ENCODE results near the gene NR3C1.

The NR3C1 gene

DNA sequence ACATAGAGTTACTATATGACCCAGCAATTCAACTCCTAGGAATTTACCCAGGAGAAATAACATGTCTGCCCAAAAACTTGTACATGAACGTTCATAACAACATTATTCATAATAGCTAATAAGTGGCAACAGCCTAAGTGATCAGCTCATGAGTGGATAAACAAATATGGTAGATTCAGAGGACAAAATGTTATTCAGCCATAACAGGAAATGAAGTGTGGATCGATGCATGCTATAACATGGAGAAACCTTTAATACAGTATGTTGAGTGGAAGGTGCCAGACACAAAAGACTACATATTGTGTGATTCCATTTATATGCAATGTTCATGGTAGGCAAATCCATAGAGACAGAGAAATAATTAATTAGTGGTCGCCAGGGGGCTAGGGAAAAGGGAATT, 22.3 kb upstream of the NR3C1 start:
- no peak for DNase-seq

GRCh38 chr5:143418140-143418866, 14.8 kb upstream of the NR3C1 start:
- DNase-seq = no peak

DNA sequence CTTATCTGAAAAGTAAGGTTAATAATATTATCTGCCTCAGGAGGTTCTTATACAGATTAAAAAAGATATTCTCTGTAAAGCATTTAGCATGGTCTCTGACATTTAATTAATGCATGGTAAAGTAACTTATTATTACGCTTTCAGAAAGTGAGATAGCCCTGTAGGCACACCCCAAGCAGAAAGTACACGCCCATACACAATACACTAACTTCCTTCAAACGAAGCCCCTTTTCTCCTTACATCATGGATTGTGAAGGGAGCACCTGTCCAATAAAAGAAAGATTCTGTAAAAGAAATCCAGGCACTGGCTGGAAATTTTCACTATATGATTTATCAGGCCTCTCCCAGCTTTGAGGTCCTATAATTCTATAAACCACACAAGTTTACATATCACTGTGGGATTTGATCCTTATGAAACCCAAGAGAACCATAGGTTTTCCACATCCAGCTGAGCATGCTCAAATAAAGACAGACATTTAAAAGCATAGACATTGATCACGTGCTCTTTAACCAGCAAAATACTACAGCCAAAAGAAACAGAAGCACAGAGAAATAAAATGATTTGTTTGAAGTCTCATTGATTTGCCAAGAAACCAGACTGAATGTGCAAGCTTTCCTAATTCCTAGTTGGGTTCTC, 14.1 kb upstream of the NR3C1 start:
- DNase-seq = no peak

DNA sequence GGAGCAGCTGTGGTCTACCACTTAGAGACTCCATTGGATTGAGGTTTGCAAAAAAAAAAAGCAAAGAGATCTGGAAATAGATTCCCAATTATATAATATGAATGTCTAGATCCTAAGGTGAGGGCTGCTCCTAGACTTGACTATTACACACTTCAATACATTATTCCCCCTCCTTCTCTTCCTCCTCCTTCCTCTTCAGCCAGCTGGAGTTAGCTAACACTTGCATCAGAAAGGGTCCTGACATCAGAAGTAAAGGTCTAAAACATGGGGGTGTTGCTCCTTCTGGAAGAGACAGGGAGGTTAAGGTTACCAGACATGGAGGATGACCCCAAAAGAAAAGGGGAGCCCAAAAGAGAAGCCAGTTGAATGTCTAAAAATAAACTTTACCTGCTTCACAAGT, 12.9 kb upstream of the NR3C1 start:
- DNase-seq = no peak

GRCh38 chr5:143413958-143414669, 10.6 kb upstream of the NR3C1 start:
- no peak for DNase-seq

- DNase-seq = no peak
Measured at GRCh38 chr5:143412661-143413342, 9.3 kb upstream of the NR3C1 start.

DNA sequence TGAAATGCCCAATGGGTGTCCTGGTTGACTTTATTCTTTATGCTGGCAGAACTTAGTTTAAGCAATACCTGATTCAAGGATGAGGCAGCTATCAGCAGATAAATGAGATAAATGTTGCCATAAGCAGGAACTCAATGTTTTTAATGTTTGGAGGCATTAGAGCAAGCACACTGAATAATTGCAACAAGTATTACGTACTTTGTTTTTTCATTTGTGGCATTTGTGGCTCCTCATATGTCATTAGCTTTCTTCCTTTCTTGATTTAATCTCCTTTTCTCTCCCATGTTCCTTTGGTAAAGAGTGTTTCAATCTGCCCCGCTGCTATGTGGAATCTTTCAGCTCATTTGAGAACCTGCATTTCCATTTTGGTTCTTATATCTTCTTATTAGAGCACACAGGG, 6.4 kb upstream of the NR3C1 start:
- no peak for DNase-seq

- no peak for DNase-seq
Measured at GRCh38 chr5:143406408-143406807, 2.9 kb upstream of the NR3C1 start.

- no peak for DNase-seq
Measured at GRCh38 chr5:143405849-143406098, 2.3 kb upstream of the NR3C1 start.

GRCh38 chr5:143405063-143405848, 1.8 kb upstream of the NR3C1 start:
- peak; percentile 93 for DNase-seq

GRCh38 chr5:143404416-143405062, 1.1 kb upstream of the NR3C1 start:
- peak; percentile 94 for DNase-seq

GRCh38 chr5:143403334-143403592, 223 bp downstream of the NR3C1 start:
- DNase-seq = no peak

GRCh38 chr5:143402553-143403333, 743 bp downstream of the NR3C1 start:
- DNase-seq = peak; percentile 78

DNA sequence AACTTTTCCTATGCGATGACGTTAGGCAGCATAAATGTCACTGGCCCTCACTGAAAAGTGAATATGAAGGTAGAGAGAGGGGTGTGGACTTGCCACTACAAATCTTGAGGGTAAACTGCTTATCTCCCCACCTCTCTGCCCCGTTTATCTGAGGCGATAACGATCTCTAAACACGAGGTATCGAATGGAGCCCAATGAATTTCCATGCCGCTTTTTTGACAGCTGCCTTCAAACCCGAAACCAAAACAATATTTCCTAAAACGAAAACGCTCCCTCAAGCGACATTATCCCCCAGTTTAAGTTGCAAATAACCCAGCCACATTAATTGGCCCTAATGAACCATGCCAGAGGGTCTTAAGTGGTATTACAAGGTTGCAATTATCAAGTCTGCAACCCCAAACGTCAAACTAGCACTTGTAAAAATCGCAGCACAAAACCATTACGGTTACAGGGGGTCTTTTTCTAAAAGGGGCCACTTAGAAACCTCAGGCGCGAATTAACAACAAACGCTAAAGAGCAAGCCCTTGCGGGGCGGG, 1.4 kb downstream of the NR3C1 start:
- no peak for DNase-seq

- DNase-seq = no peak
Measured at GRCh38 chr5:143401227-143402016, 2.1 kb downstream of the NR3C1 start.

DNA sequence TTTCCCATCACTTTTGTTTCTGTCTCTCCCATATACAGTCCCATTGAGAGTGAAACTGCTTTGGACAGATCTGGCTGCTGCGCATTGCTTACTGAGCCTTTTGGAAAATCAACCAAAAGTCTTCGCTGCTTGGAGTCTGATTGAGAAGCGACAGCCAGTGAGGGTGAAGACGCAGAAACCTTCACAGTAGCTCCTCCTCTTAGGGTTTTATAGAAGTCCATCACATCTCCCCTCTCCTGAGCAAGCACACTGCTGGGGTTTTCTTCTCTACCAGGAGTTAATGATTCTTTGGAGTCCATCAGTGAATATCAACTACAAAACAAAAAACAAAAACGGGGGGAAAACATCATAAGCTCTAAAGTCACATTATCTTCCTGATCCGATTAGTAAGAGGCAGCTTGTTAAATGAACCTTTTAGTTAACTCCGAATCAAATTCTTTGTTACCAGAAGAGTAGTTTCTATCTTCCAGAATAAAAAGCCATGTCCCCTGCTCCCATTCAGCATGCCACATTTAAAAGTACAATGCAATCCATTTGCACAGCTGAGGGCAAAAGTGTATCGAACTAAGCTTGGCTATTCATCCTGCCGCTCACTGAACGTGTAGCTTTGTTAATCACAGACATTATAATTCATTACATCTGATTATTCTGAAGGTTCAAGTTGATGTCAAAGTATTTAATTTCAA, 2.8 kb downstream of the NR3C1 start:
- DNase-seq = peak; percentile 32

- DNase-seq = no peak
Measured at GRCh38 chr5:143399616-143400540, 3.6 kb downstream of the NR3C1 start.

- no peak for DNase-seq
Measured at GRCh38 chr5:143398451-143399237, 4.8 kb downstream of the NR3C1 start.

All from femur (tissue), 1 donor.